Urinary bladder (tissue), 4 donors: ENCODE results near the gene JCAD. TPM values are rescaled to one million over a fixed set of nuclear protein-coding genes. Genes with fewer than 3 reads are reported as not detected.
"Not testable (repeated sequence)": the region's sequence is repeated elsewhere in the genome, so short reads cannot be mapped to it uniquely, and the experiment has no call there.

Experiments used
- DNase-seq: peaks from one replicate; pipeline ENCODE4 v3.0.0-alpha.2; 2015; ENCODE audit errors: extremely low spot score
- H3K27ac ChIP-seq: one replicate; pipeline ENCODE4 v1.5.1; 2013; ENCODE audit warnings: low read depth, mild to moderate bottlenecking, moderate library complexity
- H3K36me3 ChIP-seq: one replicate; pipeline ENCODE4 v1.6.1; 2013; ENCODE audit warnings: mild to moderate bottlenecking, moderate library complexity; ENCODE audit not compliant: insufficient read depth
- H3K4me1 ChIP-seq: one replicate; pipeline ENCODE4 v1.6.1; 2013; ENCODE audit warnings: mild to moderate bottlenecking, moderate library complexity; ENCODE audit not compliant: insufficient read depth
- H3K4me3 ChIP-seq: one replicate; pipeline ENCODE4 v1.5.1; 2013; ENCODE audit warnings: low read depth, low read length
- WGBS: extraction: QIAGEN DNeasy Blood & Tissue Kit; methylation state at CpG from one replicate; pipeline ENCODE4 v1.1.7; 2013; 5-methylcytosine and 5-hydroxymethylcytosine counted together
- polyA plus RNA-seq: library from polyadenylated mRNA; stranded (reverse); fragments of 200-250 nt; gene quantifications from one replicate; pipeline ENCODE4 v1.2.3, GENCODE V29; 2013
- total RNA-seq: library from RNA; depleted of rRNA; stranded (reverse); fragments of >200 nt; gene quantifications from one replicate; pipeline ENCODE4 v1.2.3, GENCODE V29; 2014
- donor health status: healthy with polysubstance abuse.
- donor health status: healthy.

The JCAD gene
- total and polyA plus RNA-seq, 2 donors: 35.2 to 52.0 TPM

DNA sequence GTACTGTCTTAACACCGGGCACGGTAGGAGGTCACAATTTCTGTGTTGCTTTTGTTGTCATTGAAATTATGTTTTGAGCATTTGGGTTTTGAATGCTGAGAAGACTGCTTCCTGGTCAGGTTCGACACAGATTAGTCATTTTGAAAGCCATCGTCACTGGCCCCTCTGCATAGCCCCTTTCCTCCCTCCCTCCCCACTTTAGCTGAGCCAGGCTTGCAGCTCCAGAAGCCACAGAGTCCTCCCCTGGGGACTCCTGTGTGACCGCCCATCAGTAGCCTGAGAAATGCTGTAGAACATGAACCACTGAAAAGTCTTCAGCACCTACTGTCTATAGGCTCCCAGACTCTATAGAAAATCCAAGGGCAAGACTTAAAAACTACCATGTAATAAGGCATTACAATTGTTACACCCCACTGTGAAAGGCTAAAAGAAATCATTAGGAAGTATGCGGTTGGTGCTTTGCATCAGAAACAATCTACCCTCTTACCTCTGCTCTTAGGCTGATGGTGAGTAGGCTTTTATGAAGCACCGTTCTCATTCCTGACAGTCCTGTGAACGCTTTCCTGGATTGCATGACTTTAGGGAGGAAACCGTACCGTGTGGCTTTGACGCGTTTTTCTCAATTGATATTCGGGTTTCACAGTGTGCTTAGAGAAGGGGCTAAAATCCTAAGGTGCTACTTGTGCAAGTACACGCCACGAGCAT is 24.8 kb downstream of the JCAD start:
- Histone ChIP-seq H3K4me1 (no peaks in the 10 kb centered on the region), H3K36me3 (no peaks in the 10 kb centered on the region), H3K4me3 (no peak overlapping the region), H3K27ac (no peak overlapping the region)
- WGBS: 74% methylated on average over 15 of the region's 15 CpGs
- DNase-seq: no peak

DNA sequence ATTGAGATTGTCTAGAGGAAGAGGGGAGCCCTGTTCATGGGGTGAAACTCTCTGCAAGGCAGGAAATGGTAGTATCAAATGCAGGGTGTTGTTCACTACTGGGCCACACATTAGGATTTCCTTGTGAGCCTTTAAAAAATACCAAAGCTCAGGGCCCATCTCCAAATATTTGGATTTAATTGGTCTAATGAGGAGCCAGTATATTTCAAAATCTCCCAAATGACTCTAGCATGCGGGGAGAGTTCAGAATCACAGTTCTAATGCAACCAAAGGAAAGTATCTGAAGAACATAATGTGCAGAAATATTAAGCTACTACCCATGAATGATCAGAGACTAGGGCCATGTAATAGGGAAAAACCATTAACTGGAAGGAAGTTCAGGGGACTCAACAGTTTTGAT is 27.3 kb downstream of the JCAD start:
- H3K4me1 ChIP-seq: no peaks in the 10 kb centered on the region
- no peak for DNase-seq
- 96% methylated on average over 1 of the region's 1 CpG for WGBS

DNA sequence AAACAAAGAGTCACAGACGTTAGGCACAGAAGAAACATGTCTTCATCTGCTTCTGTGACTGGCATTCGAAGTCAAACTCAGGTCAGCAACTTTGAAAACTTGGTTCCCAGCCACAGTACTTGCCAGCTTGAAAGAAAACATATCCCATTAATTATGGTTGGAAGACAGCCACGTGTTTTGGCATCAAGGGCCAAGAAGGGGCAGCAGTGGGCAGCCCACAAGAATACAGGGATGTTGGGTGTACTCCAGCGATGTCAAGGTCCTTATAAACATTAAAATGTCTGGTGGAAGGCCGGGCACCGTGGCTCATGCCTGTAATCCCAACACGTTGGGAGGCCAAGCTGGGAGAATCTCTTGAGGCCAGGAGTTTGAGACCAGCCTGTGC is 29.5 kb downstream of the JCAD start:
- 54% methylated on average over 7 of the region's 7 CpGs for WGBS
- Histone ChIP-seq H3K4me3 (no peak overlapping the region), H3K4me1 (no peaks in the 10 kb centered on the region), H3K36me3 (no peaks in the 10 kb centered on the region), H3K27ac (no peak overlapping the region)
- DNase-seq: no peak

More for the DNA sequence above, 27.3 kb downstream of the JCAD start:
- H3K27ac ChIP-seq: no peak overlapping the region
- H3K36me3 ChIP-seq: no peaks in the 10 kb centered on the region
- H3K4me3 ChIP-seq: no peak overlapping the region

DNA sequence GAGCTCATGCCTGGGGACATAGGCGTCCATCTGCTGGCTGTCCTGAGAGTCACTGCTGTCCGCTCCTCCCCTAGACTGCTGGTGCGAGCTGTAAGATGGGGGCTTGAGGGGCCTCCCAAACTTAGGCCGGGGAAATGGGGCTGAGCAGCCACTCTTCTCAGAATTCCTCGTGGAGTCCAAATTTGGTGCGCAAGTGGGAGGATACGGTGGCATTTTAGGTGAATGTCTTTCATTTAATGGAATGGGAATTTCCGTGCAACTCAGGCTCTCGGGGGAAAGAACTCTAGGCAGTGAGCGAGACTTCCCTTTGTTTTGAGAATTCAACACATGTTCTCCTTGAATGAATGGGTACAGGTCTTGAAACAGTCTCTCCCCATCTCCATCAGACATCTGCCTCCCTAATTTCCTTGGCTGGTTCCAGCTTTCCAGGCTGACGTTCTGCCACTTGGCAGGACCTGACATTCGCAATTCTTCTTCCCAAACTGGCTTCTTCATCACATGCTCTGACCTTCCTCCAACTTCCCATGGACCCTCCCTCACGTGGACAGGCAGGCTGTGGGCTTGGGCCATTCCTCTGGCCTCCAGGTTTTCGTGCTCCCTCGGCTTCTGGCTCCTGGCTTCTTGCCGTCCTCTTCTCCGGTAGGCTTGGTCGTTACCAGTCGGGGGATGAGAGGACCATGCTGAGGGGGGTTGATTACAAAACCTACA is 30.1 kb downstream of the JCAD start:
- Histone ChIP-seq H3K4me1 (no peaks in the 10 kb centered on the region), H3K27ac (no peak overlapping the region), H3K4me3 (no peak overlapping the region), H3K36me3 (no peaks in the 10 kb centered on the region)
- WGBS: 69% methylated on average over 19 of the region's 19 CpGs
- no peak for DNase-seq

DNA sequence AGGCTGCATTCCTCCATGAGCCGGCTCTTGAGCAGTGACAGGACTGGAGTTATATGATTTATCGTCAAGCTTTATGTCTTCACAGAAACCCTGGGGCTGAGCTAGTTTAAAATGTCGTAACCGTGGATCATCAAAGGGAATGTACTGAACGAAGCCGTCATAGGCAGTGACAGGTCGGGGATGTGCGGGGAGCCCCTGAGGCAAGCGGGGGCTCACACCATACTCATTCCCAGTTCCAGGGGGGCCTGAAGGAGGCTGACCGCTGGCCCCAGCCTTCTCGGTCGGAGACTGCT is 30.7 kb downstream of the JCAD start:
- Histone ChIP-seq H3K4me1 (no peaks in the 10 kb centered on the region), H3K4me3 (no peak overlapping the region), H3K36me3 (no peaks in the 10 kb centered on the region), H3K27ac (peak overlapping the region; percentile 74)
- WGBS: 53% methylated on average over 12 of the region's 12 CpGs
- no peak for DNase-seq

DNA sequence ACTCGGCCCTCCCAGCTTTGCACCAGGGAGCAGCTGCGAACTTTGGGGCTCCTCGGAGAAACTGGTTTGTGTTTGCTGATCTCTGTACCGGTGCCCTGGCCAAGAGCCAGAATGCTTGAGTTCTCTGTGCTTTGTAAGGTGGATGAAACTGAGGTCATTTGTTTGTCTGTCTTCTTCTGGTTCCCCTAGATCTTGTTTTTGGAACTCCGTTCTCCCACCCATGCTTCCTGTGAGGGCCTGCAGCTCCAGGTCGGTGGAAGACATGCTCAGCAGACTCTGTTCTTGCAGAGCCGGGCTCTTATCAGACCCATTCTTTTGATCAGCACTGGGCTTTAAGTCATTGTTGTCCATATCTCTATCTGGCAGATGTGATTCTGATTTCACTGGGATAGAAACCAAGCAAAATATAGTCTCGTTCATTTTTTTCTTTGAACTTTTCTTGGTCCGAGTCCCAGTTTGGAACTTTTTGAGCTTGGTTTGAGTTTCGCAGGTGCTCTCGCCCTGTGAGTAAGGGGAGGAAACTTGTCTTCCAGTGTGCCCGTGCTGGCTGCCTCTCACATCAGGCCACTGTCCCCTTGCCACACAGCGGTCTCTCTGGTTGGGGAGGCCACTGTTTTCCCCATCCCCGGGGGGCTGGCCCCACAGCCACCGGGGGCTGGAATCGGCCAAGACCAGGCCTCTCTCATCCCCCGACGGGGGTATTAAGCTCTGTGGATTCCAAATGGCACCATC is 31.2 kb downstream of the JCAD start:
- Histone ChIP-seq H3K4me3 (no peak overlapping the region), H3K27ac (peak overlapping the region; percentile 74), H3K4me1 (no peaks in the 10 kb centered on the region), H3K36me3 (no peaks in the 10 kb centered on the region)
- WGBS: 41% methylated on average over 18 of the region's 18 CpGs
- DNase-seq: peak; percentile 52

DNA sequence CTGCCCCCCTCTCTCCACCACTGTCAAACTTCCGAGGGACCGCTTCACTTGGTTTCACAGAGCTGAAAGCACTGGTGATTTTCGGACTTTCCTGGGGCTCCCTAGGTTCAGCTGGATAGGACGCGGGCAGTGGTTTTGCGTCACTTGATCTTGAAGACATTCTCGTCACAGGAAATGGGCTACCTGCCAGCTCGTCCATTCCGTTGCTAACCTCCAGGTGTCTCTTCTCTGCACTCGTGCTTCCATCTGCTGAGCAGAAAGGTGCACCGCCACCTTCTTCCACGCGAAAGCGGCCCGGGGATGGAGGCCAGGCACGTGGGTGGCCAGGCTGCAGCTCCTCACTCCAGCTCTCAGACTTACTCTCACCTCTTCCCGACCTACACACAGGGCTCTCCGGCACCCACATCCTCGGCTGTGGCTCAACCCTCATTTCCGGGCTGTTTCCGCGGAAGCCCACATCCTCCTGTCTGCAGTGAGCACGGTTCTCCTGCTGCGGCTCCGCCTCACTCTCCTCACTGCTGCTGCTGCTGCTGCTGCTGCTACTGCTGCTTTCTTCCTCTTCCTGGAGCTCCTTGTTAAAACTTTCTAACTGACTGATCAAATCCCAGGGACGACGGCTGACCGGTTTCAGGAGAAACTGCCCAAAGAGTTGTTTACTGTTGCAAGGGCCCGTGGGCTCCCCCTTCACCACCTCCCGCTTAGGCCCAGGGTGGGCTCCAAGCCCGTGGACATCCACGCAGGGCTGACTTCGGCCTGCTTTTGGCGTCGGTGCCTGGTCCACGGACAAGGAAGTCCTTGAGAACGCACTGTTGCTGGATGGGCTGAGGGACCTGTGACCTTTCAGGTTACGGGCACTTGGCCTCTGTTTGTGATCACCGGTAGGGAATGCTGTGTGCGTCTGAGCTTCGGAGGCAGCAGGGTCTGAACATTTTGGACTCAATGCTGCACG is 32.1 kb downstream of the JCAD start:
- no peak for DNase-seq
- Histone ChIP-seq H3K27ac (no peak overlapping the region), H3K36me3 (no peaks in the 10 kb centered on the region), H3K4me3 (no peak overlapping the region), H3K4me1 (no peaks in the 10 kb centered on the region)
- 48% methylated on average over 42 of the region's 42 CpGs for WGBS

DNA sequence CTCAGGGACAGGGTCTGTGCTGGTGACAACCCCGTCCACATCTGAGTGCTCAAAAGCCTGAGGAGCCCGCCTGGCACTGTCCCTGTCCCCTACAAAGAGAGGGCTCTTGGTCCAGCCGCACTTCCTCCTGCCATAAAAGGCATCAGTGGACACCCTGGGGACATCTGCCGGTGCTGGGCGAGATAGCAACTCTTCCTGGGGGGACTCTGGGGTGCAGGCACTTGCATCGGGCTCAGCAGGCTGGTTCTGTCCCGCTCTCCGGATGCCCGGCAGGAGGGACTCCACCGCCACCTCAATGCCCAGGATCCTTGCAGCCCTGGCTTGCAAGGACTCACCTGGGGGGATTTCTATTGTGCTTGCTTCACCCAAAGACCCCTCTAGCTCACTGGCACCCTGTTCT is 32.8 kb downstream of the JCAD start:
- H3K4me3 ChIP-seq: no peak overlapping the region
- H3K4me1 ChIP-seq: no peaks in the 10 kb centered on the region
- WGBS: 92% methylated on average over 10 of the region's 10 CpGs
- DNase-seq: no peak
- no peaks in the 10 kb centered on the region for H3K36me3 ChIP-seq
- no peak overlapping the region for H3K27ac ChIP-seq

DNA sequence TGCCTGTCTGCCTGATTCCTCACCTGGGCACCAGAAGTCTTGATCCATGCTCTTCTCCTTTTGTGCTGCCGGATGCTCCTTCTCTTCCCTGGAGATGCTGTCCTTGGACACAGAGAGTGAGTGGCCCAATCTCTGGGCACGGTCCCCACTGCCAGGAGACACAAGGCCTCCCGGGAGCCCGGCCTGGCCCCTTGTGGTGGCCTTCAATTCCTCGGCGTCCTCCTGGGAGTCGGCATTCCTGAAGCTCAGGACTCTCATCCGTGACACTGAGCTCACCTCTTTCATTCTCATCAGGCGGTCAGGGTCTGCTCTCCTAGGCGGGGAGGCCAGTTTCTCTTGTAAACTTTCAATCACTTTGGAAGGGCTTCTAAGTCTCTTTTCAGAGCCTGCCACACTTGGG is 33.3 kb downstream of the JCAD start:
- Histone ChIP-seq H3K4me3 (no peak overlapping the region), H3K27ac (no peak overlapping the region), H3K36me3 (no peaks in the 10 kb centered on the region), H3K4me1 (no peaks in the 10 kb centered on the region)
- 93% methylated on average over 10 of the region's 10 CpGs for WGBS
- DNase-seq: no peak

DNA sequence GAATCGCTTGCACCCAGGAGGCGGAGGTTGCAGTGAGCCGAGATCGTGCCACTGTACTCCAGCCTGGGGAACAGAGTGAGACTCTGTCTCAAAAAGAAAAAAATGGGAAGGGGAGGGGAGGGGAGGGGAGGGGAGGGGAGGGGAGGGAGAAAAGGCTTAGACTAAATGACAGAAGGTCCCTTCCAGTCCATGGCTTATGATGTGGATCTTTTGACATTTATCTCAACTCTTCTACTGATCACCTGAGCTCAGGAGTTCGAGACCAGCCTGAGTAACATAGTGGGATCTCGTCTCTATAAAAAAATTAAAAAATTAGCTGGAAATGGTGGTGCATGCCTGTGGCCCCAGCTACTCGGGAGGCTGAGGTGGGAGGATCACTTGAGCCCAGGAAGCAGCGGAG is 34.0 kb downstream of the JCAD start:
- not testable (repeated sequence) for H3K4me3 ChIP-seq, H3K4me1 ChIP-seq, H3K27ac ChIP-seq, DNase-seq, H3K36me3 ChIP-seq
- 93% methylated on average over 8 of the region's 8 CpGs for WGBS

DNA sequence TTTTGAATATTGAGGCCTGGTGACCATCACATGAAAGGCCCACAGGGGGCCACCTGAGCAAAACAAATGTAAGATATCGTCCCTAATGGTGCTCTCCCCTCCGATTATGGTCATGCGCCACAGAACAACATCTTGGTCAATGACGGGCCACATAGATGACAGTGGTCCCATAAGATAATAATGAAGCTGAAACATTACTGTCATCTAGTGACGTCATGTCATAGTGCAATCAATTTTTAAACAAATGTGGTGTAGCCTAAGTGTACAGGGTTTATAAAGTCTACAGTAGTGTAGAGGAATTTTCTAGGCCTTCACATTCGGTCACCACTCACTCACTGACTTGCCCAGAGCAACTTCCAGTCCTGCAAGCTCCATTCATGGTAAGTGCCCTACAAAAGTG is 36.8 kb downstream of the JCAD start:
- WGBS: 90% methylated on average over 6 of the region's 6 CpGs
- Histone ChIP-seq H3K4me1 (no peaks in the 10 kb centered on the region), H3K4me3 (no peak overlapping the region), H3K27ac (no peak overlapping the region), H3K36me3 (no peaks in the 10 kb centered on the region)
- DNase-seq: no peak

DNA sequence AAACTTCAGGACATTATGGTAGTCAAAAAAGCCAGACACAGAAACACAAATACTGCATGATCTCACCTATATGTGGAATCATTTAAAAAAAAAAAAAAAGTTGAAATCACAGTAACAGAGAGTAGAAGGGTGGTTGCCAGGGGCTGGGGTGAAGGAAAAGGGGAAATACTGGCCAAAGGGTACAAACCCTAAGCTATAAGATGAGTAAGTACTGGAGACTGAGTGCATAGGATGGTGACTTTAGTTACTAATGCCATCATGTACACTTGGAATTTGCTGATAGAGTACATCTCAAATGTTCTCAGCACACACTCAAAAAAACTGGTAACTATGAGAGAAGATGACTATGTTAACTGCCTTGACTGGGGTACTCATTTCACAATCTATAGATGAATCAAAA is 39.9 kb downstream of the JCAD start:
- H3K27ac ChIP-seq: no peak overlapping the region
- H3K36me3 ChIP-seq: no peaks in the 10 kb centered on the region
- H3K4me3 ChIP-seq: no peak overlapping the region
- DNase-seq: no peak
- no peaks in the 10 kb centered on the region for H3K4me1 ChIP-seq

DNA sequence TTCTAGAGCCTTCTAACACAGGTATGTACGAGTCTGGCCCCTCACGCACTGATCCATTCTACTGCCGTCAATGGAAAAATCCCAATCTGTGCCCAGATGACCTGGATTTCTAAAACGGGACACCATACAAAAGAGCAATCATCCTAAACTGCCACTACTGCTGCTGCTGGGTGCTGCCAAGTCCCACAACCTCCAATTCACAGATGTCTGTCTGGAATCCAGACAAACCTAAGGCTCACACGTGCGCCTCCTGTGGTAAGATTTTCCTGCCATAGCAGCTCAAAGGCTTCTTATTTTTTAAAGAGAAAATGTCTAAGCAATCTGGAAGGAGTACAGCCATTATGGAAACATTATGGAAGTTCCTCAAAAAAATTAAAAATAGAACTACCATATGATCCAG is 40.9 kb downstream of the JCAD start:
- Histone ChIP-seq H3K4me3 (no peak overlapping the region), H3K36me3 (no peaks in the 10 kb centered on the region), H3K4me1 (no peaks in the 10 kb centered on the region), H3K27ac (no peak overlapping the region)
- WGBS: 74% methylated on average over 6 of the region's 6 CpGs
- DNase-seq: no peak
